Tibial nerve (tissue), 4 donors: ENCODE results near the gene RIPK4. TPM values are rescaled to one million over a fixed set of nuclear protein-coding genes. Genes with fewer than 3 reads are reported as not detected.

Source experiments
- DNase-seq, 2 donors: peaks; one replicate each; pipeline ENCODE4 v3.0.0-alpha.2; 2019; ENCODE audit warnings: low spot score in 2 of 2
- H3K27ac ChIP-seq, 4 donors: fragments of 200-600 bp; sonication (generic) in 3 of 4; one replicate each; pipeline ENCODE4 v1.5.1; 2017 to 2019; ENCODE audit warnings: mild to moderate bottlenecking in 1 of 4
- H3K27me3 ChIP-seq, 2 donors: fragments of 200-600 bp; sonication (generic) in 1 of 2; one replicate each; pipeline versions ENCODE4 v1.5.1 to v1.6.0; 2017 to 2019
- H3K36me3 ChIP-seq, 3 donors: fragments of 200-600 bp; sonication (generic); one replicate each; pipeline ENCODE4 v1.5.1; 2018 to 2019
- H3K4me1 ChIP-seq, 4 donors: fragments of 200-600 bp; sonication (generic) in 3 of 4; one replicate each; pipeline ENCODE4 v1.5.1; 2017 to 2019
- H3K4me3 ChIP-seq, 4 donors: fragments of 200-600 bp; sonication (generic) in 3 of 4; one replicate each; pipeline ENCODE4 v1.5.1; 2017 to 2019; ENCODE audit warnings: mild to moderate bottlenecking in 1 of 4, moderate library complexity in 1 of 4
- H3K9me3 ChIP-seq, 4 donors: fragments of 200-600 bp; sonication (generic) in 3 of 4; one replicate each; pipeline ENCODE4 v1.5.1; 2017 to 2019
- CTCF ChIP-seq, 5 experiments: fragments of 200-600 bp in 3 of 5; fragments of 450-650 bp in 2 of 5; sonication (generic) in 3 of 5; IDR thresholded peaks; one replicate each; pipeline ENCODE4 v1.5.1; 2016 to 2019; ENCODE audit warnings: antibody characterized with exemption in 5 of 5, mild to moderate bottlenecking in 3 of 5, moderate library complexity in 2 of 5
- EP300 ChIP-seq, 2 donors: sonication (generic); formaldehyde crosslinking; IDR thresholded peaks; one replicate each; pipeline ENCODE4 v1.6.1; 2017; ENCODE audit warnings: antibody characterized with exemption in 2 of 2, mild to moderate bottlenecking in 1 of 2
- POLR2A ChIP-seq, 2 donors: fragments of 450-650 bp; IDR thresholded peaks; one replicate each; pipeline ENCODE4 v1.6.1; 2017; ENCODE audit warnings: antibody characterized with exemption in 2 of 2, mild to moderate bottlenecking in 2 of 2, moderate library complexity in 2 of 2
- WGBS, 2 donors: methylation state at CpG; one replicate each; pipeline ENCODE4 v1.1.5; 2018; 5-methylcytosine and 5-hydroxymethylcytosine counted together
- total RNA-seq, 4 donors: library from RNA; depleted of rRNA; stranded (reverse); fragments of >200 nt; gene quantifications; one replicate each; pipeline ENCODE4 v1.1.0, GENCODE V29; 2016

Gene RIPK4
- total RNA-seq, 4 donors from 2014 or later: 0.66 to 1.6 (median 1.2) TPM

- TF ChIP-seq EP300 (IDR thresholded peaks at IDR 0.05): no peak
- TF ChIP-seq CTCF (IDR thresholded peaks at IDR 0.05): no peak
- TF ChIP-seq POLR2A (IDR thresholded peaks at IDR 0.05): no peak
- H3K27me3 ChIP-seq: no peaks in the 10 kb centered on the region
- peak overlapping the region in 1 of 4 donors; percentile 39 for H3K27ac ChIP-seq
- H3K4me1 ChIP-seq: peaks cover 0 to 19% (median 0%) of the 10 kb centered on the region in 4 donors
- H3K36me3 ChIP-seq: peaks cover 0 to 68% (median 10%) of the 10 kb centered on the region in 3 donors
- DNase-seq: no peak
- H3K9me3 ChIP-seq: no peaks in the 10 kb centered on the region
- no peak overlapping the region for H3K4me3 ChIP-seq
- WGBS, 2 donors: 86 to 88% methylated on average over 32 of the region's 32 CpGs
Measured at GRCh38 chr21:41801321-41802197, 34.7 kb upstream of the RIPK4 start.

GRCh38 chr21:41800425-41801320 lies 33.8 kb upstream of the RIPK4 start:
- 83 to 85% methylated on average over 19 to 24 of the region's 24 CpGs for WGBS, 2 donors
- peaks cover 0 to 19% (median 0%) of the 10 kb centered on the region in 4 donors for H3K4me1 ChIP-seq
- peaks cover 0 to 68% (median 10%) of the 10 kb centered on the region in 3 donors for H3K36me3 ChIP-seq
- H3K4me3 ChIP-seq: no peak overlapping the region
- H3K9me3 ChIP-seq: no peaks in the 10 kb centered on the region
- no peak overlapping the region for H3K27ac ChIP-seq
- TF ChIP-seq POLR2A (IDR thresholded peaks at IDR 0.05) (no peak), EP300 (IDR thresholded peaks at IDR 0.05) (no peak), CTCF (IDR thresholded peaks at IDR 0.05) (no peak)
- no peaks in the 10 kb centered on the region for H3K27me3 ChIP-seq
- DNase-seq: no peak

- Histone ChIP-seq H3K27ac (no peak overlapping the region), H3K36me3 (peaks cover 0 to 68% (median 10%) of the 10 kb centered on the region in 3 donors), H3K4me1 (peaks cover 0 to 13% (median 0%) of the 10 kb centered on the region in 4 donors), H3K9me3 (no peaks in the 10 kb centered on the region), H3K4me3 (no peak overlapping the region), H3K27me3 (no peaks in the 10 kb centered on the region)
- DNase-seq: no peak
- 80 to 90% methylated on average over 7 of the region's 7 CpGs for WGBS, 2 donors
- TF ChIP-seq POLR2A (IDR thresholded peaks at IDR 0.05): no peak
Measured at GRCh38 chr21:41799763-41800162, 32.9 kb upstream of the RIPK4 start.

GRCh38 chr21:41798326-41798725 lies 31.5 kb upstream of the RIPK4 start:
- Histone ChIP-seq H3K4me1 (peaks cover 0 to 12% (median 0%) of the 10 kb centered on the region in 4 donors), H3K4me3 (no peak overlapping the region), H3K27ac (no peak overlapping the region), H3K27me3 (no peaks in the 10 kb centered on the region), H3K9me3 (peaks cover 0 to under 1% (median 0%) of the 10 kb centered on the region in 4 donors), H3K36me3 (peaks cover 0 to 60% (median 10%) of the 10 kb centered on the region in 3 donors)
- TF ChIP-seq POLR2A (IDR thresholded peaks at IDR 0.05): no peak
- no peak for TF ChIP-seq CTCF (IDR thresholded peaks at IDR 0.05)
- no peak for TF ChIP-seq EP300 (IDR thresholded peaks at IDR 0.05)
- no peak for DNase-seq
- 93 to 95% methylated on average over 18 to 20 of the region's 20 CpGs for WGBS, 2 donors

DNA sequence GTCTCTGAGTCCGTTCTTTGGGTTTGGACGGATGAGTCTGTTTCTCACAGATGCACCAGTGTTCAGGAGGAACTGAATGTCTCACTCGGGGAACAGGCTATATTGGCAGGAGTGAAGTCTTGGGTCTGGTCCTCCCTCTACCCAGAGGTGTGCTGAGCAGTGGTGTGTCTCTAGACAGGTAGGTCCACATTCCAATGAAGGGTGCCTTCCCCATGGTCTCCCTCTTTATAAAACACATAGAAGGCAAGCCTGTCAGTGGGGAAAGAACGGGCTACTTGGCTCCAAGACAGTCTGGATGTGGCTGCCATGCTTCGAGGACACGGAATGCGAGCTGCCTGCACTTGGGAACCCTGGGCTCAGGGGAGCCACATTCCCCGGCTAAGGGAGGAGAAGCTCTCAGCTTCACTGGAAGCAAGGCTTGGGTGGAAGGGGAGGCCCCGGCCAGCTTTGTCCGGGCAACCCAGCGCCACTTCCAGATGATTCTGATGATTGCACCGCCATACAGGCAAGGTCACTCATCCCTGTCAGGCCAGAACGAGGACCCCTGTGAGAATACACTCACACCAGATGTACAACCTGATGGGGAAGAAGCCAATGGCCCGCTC lies 29.7 kb upstream of the RIPK4 start:
- Histone ChIP-seq H3K27me3 (no peaks in the 10 kb centered on the region), H3K36me3 (peaks cover 0 to 46% (median 10%) of the 10 kb centered on the region in 3 donors), H3K4me3 (no peak overlapping the region), H3K9me3 (peaks cover 0 to 16% (median 3%) of the 10 kb centered on the region in 4 donors), H3K27ac (no peak overlapping the region), H3K4me1 (no peaks in the 10 kb centered on the region)
- no peak for TF ChIP-seq CTCF (IDR thresholded peaks at IDR 0.05)
- TF ChIP-seq EP300 (IDR thresholded peaks at IDR 0.05): no peak
- TF ChIP-seq POLR2A (IDR thresholded peaks at IDR 0.05): no peak
- 87 to 95% methylated on average over 13 to 14 of the region's 14 CpGs for WGBS, 2 donors
- no peak for DNase-seq
